HG03060 (cell line): ENCODE data around the gene B4GALT6.

Source experiments
- ATAC-seq: cut with Tn5 transposase; IDR thresholded peaks from one replicate; pipeline ENCODE4 v1.9.1; 2021; ENCODE audit warnings: low read depth, moderate number of reproducible peaks; ENCODE audit not compliant: unreplicated experiment

The B4GALT6 gene

GRCh38 chr18:31636387-31636786 lies 48.0 kb downstream of the B4GALT6 start:
- ATAC-seq: no peak

GRCh38 chr18:31634331-31634713 lies 50.1 kb downstream of the B4GALT6 start:
- peak; percentile 97 for ATAC-seq

- no peak for ATAC-seq
These were observed 50.7 kb downstream of the B4GALT6 start for GRCh38 chr18:31633392-31634330.

- ATAC-seq: no peak
These were observed 52.0 kb downstream of the B4GALT6 start for GRCh38 chr18:31632356-31632755.

GRCh38 chr18:31631526-31631925 lies 52.9 kb downstream of the B4GALT6 start:
- ATAC-seq: no peak

GRCh38 chr18:31630549-31630948 lies 53.8 kb downstream of the B4GALT6 start:
- ATAC-seq: no peak

GRCh38 chr18:31626409-31626808 lies 58.0 kb downstream of the B4GALT6 start:
- no peak for ATAC-seq

- no peak for ATAC-seq
These were observed 59.3 kb downstream of the B4GALT6 start for GRCh38 chr18:31624892-31625640.

GRCh38 chr18:31619291-31619690 lies 65.1 kb downstream of the B4GALT6 start:
- ATAC-seq: no peak

- ATAC-seq: no peak
These were observed 65.6 kb downstream of the B4GALT6 start for GRCh38 chr18:31618801-31619200.

GRCh38 chr18:31617031-31617717 lies 67.2 kb downstream of the B4GALT6 start:
- no peak for ATAC-seq

- no peak for ATAC-seq
These were observed 67.8 kb downstream of the B4GALT6 start for GRCh38 chr18:31616586-31616985.

GRCh38 chr18:31614044-31614443 lies 70.3 kb downstream of the B4GALT6 start:
- no peak for ATAC-seq

- ATAC-seq: no peak
These were observed 72.3 kb downstream of the B4GALT6 start for GRCh38 chr18:31612124-31612523.

- no peak for ATAC-seq
These were observed 72.9 kb downstream of the B4GALT6 start for GRCh38 chr18:31611511-31611910.

GRCh38 chr18:31610286-31611205 lies 73.8 kb downstream of the B4GALT6 start:
- no peak for ATAC-seq

- no peak for ATAC-seq
These were observed 74.5 kb downstream of the B4GALT6 start for GRCh38 chr18:31609886-31610285.

- ATAC-seq: no peak
These were observed 77.0 kb downstream of the B4GALT6 start for GRCh38 chr18:31607384-31607783.

- ATAC-seq: no peak
These were observed 78.1 kb downstream of the B4GALT6 start for GRCh38 chr18:31606265-31606664.

GRCh38 chr18:31603315-31603714 lies 81.1 kb downstream of the B4GALT6 start:
- ATAC-seq: no peak
